PC-9 (cell line): ENCODE measurements around the gene TMEM119.

Experiments used
- CTCF ChIP-seq: fragments of 200-600 bp; sonication (generic); conservative IDR thresholded peaks from 2 replicates; pipeline ENCODE4 v1.6.1; 2017; ENCODE audit warnings: mixed run types, antibody characterized with exemption, mild to moderate bottlenecking, moderate library complexity
- EZH2 ChIP-seq: fragments of 200-600 bp; sonication (generic); IDR thresholded peaks from 2 replicates; pipeline ENCODE4 v1.8.0; 2017; ENCODE audit warnings: antibody characterized with exemption, low read depth

GRCh38 chr12:108613548-108613947, 15.7 kb upstream of the TMEM119 start:
- TF ChIP-seq CTCF, result no peak
- no peak for TF ChIP-seq EZH2
